ENCODE measurements around the gene HSD17B1.

DNA sequence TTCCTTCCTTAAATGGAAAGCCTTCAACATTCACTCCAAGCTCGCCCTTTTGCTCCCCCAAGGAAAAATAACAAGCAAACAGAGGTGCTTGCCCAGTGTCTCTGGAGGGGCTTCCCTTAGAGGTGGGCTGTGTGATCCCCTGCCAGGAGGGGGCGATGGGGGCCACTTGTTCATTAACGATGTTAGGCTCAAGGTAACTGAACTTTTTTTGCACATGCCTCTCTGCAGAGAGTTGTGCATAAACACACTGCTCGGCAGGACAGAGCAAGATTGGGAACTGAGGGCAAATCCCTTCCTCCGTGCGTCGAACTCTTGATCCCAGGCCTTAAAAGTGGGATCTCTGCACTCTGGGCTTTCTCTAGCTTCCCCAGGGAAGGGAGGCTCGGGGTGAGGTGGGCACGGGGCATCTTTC lies 32.2 kb upstream of the HSD17B1 start:
- TF ChIP-seq POLR2A (IDR thresholded peaks at IDR 0.05): no peak
- no peak for TF ChIP-seq EP300 (IDR thresholded peaks at IDR 0.05)
